HG03565 (cell line): ENCODE results near the gene FOXP1.

Source experiments
- ATAC-seq: cut with Tn5 transposase; IDR thresholded peaks from one replicate; pipeline ENCODE4 v1.9.1; 2021; ENCODE audit warnings: mild to moderate bottlenecking, moderate library complexity; ENCODE audit not compliant: unreplicated experiment

Gene FOXP1

DNA sequence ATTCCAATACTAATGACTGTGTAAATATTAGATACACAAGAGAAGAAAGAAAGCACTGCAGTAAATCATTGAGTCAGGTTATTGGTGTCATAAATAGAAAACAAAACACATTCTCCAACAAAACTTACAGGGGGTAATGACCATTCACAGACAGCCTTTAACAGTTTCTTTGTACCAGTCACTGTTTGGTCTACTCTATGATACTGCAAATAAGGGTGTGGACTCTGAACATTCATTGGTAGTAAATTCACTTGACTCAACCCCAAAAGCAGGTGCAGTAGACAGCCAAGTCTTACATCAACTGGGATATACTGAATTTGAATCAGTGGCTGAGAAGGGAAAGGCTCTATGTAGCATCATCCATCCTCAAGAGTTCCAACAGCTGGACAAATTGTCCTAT is 463.5 kb downstream of the FOXP1 start:
- ATAC-seq = no peak

DNA sequence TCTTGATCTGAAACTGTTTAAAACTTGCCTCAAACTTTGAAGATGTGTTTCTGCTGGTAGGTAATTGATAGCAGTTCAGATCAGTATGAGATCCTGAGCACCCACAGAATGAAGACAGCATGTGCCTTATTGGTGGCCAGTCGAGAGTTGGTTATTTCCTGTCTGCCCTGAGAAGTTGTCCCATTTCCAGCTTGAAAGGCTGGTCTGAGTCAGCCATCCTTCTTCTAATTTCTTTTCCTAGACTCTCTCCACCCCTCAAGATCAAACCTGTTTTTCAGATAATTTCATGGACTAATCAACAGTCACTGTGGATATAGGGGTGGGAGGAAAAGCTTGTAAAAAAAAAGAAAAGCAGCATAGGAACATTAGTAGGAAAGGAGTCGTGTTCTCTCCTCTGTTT is 464.4 kb downstream of the FOXP1 start:
- ATAC-seq = no peak

DNA sequence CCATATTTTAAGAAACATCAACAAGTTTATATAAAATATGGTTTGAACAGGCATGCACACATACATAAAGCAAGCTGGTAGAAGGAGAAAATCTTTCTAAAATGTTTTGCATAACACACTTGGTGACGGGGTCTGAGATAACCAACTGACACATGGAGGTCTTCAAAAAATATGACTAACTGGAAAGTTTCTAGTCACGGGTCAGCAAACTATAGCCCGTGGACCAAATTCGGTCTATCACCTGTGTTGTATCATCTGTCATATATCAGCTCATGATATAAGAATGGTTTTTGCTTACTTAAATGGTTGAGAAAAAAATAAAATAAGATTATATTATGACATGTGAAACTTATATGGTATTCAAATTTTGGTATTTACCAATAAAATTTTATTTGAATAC is 465.1 kb downstream of the FOXP1 start:
- no peak for ATAC-seq

DNA sequence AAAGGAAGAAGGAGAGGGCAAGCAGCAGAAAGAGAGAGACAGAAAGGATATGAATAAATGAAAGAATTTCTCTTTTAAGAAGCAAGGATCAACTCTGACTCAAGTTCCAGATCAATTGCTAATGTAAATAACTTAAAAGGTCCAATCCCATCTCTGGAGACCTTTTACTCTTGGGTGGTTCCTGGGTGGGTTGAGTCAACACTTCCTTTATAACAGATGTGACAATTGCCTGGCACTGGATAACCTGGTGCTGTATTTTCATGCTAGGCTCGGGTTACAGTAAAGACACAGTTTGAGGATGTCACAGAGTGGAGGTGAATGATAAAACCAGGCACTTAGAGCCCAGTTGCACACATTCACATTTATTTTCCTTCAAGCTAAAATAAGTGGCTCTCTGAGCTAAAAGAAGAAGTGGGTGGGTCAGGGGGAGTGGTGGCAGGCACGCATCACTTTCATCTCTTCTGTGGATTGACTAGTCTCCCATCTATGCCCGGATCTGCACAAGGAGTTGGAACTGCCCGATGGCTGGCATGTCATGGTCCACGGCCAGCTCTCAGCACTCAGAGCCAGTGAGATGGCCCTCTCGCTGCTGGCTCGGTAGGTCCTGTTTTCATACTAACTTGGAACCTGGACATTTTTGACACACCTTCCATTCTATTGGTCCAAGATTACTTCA is 465.8 kb downstream of the FOXP1 start:
- no peak for ATAC-seq

DNA sequence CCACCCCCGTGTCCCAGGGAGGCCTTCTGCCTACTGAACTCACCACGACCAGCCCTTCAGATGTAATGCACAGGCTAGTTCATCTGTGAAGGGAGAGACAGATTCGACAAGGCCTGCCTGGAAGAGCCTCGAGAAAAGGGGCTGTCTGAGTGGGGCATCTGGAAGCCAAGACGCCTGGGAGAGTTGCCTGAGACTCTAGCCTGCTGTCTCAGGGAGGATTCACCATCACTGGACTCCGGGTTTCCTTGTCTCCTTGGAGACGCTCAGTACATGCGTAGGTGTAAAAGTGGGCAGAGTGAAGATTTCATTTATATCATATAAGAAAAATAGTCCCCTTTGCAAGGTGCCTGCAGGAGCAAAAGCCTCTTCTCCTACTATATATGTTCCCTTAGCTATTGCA is 468.9 kb downstream of the FOXP1 start:
- ATAC-seq = no peak

DNA sequence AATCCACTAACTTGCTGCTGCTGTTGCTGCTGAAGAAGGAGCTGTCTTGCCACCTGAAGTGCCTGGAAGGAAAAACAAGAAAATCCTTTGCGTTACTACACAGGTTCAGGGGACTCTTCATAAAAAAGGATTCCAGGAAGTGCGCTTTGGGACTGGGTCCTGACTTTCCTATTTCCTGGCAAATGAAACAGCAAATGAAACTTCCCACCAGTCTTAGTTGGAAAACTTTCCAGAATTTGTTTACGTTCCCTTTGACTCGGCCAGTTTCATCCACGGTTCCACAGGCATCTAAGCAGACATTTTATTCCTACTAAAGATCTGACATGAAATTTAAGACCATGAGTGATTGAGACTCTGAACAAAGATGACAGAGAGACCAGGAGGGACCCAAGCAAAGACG is 471.0 kb downstream of the FOXP1 start:
- no peak for ATAC-seq

DNA sequence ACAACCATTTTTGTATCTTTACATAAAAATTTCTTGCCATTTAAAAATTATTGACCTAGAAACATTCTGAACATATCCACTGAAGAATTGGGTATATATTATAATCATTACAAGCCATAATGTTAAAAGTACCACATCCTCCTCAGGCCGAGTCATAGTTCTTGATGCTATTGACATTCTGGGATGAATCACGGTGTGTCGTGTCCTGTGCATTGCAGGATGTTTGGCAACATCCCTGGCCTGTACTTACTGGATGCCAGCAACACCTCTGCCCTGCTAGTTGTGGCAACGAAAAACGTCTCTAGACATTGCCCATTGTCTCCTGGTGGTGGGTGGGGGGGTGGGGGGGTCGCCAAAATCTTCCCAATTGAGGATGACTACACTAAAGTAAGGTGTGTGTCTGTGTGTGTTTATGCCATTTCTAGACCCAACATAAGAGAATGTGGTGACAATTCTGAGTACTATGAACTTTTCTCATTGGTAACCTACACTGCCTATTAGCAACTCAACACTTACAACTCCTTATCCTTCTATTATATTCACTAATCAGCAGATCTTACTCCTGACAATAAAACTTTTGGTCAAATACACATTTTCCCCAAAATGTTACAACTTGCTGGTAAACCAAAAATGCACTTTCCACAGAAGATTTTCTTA is 471.6 kb downstream of the FOXP1 start:
- no peak for ATAC-seq

DNA sequence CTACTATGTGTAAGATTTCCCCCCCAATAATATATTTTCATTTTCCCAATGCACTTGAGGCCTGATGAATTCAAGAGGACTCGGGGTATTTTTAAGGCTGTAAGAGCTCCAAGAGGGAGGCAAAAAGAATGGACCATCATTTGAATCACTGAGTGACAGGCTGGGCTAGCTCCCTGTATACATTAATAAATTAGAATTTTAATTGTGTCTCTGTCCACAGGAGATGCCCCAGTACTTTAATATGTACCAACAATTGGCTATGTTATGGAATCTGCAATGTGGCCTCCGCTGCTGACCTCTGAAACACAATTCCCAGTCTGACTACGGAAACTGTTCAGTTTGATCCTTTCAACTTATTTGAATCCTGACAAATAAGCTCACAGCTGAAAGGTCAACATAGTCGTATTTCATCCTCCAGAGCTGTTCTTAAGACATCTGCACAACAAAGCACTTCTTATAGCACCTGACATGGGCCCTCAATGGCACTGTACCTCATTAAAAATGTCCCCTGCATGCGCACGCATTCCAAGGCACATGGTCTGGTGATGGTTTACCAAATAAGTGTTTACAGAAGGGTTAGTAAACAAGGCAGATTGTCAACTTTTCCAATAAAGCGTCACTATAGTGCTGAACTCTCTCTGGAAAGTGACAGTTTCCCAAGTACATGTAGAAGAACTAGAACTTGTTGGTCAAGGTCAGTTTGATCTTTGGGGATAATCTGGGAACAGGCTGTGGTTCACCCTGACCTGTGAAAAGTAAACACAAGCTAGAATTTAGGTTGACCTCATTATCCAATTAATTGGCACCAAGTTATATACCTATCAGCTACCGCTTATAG is 472.9 kb downstream of the FOXP1 start:
- ATAC-seq = no peak

DNA sequence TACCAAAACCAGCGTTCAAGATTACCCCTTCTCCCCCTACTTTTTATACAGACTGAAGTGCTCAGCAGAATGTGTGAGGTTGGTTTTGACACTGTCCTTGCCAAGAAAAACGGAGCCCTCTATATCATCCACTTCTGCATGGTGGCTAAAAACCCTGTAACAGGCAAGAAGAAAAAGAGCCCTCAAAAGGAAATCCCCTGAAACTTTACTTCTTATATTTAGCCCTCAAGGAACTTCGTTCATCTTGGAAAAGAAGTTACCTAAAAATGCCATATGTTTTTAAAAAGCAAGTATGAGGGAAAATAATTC is 473.6 kb downstream of the FOXP1 start:
- no peak for ATAC-seq

DNA sequence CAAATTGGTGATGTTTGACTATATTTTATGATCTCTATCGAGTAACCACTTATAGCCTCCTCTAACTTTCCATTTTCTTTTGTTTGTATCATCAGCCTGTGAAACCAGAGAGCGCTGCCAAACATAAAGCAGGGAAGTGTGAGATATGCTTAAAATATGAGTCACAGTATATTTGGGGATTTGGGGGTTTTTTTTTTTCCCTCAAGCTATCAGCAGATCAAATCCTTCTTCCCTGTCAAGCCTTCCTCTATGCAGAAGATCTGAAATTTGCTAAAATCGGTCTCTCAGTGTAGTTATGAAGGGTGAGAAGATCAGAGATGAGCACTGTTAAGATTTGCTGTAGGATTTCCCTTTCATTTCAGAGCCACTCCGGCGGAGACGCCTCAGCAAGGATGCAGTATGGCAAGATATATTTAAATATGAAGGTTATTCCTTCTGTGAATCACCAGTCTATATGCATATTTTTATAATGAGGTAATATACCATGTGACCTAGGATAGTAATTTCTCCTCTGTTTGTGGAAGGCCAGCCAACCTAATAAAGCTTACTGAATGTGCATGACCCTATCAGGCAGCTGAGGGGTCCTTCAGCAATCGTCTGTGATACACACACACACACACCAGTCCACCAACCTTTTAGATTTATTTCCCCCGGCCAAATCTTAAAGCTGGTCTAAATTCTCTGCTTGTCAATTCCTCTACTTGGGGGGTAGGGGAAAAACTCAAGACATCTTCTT is 474.1 kb downstream of the FOXP1 start:
- ATAC-seq = no peak

DNA sequence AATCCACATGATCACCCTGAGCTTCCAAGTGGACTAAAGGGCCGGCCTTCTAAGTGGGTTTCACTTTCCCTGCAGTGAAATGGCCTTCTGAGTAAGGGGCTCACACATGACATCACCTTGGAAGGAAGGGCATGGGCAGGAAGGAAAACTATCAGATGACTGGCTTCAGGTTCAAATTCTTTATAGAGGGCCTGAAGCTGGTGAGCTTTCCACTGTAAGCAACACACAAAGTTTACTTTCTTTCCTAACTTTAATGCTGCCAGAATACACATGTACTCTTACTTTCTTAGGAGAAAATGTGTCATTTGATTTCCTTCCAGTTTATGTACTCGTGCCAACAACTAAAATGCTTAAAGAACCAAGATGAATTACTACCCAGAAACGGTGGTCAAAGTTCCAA is 475.6 kb downstream of the FOXP1 start:
- ATAC-seq = no peak

DNA sequence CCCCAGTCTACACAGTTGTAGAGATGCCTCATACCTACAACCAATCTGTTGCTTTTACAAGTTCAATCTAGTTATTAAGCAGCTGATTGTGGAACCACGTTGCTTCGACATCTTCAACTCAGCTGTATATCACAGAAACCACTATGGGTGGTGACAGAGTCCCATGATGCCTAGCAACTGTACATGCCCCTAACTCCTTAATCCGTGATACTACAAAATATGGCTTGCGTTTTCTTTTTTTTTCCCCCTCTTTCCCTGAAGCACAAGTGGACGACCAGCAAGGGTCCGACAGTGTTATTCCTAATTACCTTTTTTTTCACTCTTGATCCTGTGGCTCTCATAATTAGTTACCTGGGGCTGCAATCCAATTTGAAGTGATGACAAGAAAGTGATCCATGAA is 478.6 kb downstream of the FOXP1 start:
- no peak for ATAC-seq

DNA sequence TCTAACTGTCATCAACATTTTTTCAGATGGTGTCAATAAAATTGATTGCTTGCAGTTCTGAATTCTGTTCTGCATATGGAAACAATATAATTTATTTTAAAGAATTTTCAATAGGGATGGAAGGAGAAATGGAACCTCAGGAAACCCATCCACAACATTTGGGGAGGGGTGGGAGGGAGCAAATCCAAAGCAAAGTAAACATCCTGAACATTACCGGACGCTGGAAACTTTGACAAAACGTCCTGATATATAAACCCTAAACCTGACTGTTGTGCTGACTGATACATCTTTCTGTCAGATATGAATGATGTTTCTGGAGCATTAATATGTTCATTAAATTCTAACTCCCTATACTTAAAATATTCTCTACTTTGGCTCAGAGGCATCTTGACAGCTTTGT is 479.0 kb downstream of the FOXP1 start:
- no peak for ATAC-seq

DNA sequence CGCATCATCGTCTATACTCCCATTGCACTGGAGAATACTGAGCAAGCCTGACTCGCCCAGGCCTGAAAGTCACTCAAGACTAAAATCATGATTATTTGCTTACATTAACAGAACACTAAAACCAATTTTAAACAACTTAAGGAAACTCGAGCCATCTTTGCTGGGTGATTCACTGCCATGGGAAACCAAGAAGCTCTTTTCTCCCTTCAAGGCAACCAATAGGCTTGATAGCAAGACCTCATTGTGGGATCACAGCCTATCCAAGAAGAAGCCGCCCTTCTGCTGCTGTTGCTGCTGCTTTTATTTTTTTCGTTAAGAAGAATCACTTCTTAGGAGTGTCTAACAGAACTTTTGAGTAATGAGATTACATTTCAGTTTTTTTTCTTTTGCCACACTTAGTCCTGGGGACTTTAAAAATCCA is 479.4 kb downstream of the FOXP1 start:
- no peak for ATAC-seq

DNA sequence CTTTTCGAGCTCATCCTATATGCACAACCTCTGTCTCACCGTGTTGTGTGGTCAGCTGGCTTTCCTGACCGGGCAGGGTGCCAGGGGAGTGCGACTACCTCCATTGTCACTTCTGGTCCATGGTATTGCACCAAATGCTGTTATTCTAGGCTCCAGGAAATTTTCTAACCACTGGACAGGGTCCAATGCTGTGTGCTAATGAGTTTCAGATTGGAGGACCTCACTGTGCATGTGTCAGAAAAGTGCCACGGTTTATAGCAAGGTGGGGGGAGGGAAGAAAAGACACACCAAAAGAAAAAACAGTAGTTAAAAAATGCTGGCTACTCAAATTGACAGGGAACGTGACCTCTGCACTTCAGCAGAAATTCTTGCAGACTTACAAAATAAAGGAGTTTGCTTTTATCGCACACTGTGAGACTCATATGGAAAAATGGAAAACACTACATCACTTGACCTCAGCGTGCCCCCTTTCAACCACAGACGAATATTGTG is 480.1 kb downstream of the FOXP1 start:
- no peak for ATAC-seq

DNA sequence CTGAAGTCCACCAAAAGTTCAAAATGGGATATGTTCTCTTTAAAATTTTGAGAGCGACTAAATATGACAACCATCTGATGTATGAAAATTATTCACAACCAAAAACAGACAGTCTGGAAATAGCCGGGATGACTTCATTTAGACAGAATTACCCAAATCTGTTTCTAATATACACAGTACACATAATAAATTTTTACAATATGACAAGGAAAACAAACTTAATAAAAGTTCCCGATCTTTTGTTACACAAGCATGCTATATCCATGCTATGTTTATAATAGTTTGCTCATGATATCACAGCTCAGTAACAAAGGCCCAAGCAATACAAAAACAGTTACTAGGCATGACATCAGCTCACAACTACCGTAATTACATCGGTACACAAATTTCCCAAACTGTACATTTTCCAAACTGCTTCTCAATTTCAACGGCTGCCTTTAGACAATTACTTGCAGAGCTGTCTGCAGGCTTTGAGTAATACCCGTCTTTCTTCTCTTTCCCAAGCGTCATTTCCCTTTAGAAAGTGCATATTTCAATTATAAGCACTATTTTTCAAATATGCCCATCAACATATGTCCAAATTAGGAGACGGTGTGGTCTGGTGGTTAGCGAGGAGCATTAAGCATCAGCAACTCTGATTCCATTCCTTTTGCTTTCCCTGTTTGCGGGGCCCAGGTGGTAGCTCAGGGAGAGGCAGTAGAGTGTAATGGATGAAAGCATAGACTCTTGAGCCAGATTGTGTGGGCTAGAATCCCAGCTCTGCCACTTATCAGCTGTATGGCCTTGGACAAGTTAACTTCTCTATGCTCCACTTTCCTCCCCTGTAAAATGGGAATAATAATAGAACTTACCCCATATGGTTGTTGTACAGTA is 481.2 kb downstream of the FOXP1 start:
- ATAC-seq = no peak

DNA sequence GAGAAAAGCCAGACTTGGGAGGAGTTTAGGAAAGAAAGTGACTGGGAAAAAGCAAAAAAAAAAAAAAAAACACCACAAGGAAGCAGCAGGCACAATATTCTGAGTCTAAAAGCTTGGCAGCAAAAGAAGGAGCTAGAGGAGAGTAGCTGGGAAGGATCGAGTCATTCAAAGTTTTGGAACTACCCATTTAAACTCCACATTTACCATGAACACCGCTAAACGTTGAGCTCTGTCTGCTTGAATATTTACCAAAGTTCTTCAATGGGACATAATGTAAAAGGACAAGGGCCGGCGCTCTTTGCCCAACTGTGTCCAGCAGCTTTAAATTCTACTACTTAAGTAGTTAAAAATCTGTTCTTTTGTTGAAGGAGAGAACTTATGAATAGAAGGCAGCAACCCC is 481.9 kb downstream of the FOXP1 start:
- no peak for ATAC-seq

DNA sequence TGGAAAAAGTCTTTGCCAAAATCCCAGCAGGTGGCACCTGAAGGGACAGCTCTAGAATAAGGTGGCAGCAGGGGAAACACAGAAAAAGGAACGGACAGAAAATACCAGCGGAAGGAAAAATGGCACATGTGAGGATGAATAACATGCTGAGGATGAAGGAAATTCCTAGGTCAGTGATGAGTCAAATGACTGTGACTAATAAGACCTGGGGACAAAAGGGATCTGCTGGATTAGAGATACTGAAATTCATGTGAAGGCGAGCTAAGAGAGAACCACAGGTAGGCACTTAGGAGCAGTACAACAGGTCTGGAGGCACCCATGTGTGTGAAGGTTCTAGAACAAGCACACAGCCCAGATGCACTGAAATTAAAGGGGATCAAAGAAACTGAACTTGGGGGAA is 482.5 kb downstream of the FOXP1 start:
- no peak for ATAC-seq

DNA sequence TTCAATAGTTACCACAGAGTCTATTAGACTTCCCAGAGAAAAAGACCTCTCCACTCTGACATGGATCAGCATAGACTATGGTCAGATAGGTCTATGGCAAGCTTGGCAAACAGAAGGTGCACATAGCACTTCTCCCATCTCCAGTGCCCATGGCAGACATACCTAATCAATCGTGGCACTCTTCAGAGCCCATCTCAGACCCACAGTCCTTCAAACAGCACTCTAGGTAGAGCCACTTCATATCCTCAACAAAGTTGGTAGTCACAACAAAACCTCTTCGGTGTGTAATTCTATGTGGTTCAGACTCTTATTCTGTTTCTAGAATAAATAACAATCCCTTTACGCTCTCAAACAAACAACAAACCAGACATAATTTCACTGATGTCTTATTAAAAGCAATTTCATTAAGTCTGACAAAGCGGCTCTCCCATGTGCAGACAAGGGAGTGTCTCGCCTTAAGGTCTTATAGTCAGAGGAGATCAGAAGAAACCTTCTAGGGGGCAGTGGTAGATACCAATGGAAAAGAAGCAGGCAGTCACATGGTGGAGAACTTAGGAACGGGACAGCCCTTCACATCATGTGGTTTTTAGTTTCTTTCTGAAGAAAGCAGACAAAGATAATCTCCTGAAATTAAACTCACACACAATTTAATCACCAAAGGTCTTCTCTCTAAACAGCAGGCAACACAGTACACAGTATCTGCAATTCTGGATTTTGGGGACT is 483.4 kb downstream of the FOXP1 start:
- ATAC-seq = no peak

DNA sequence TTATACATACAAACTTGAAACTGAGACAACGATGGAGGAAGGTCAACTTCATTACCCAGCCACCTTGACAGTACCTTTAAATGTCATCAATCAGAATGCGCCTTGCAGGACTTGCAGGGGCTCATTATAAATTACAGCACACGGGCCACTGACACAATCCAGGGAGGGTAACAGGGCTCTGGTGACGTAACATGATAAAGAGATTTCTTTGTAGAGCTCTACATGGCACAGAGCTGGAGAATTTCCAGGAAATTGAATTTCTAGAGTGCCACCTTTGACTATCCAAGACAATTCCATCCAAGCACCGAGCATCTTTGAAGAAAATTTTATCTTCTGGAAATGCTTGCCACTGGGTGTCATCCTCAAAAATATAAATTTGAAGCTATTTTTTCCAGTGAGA is 486.0 kb downstream of the FOXP1 start:
- no peak for ATAC-seq
